GM12865 (cell line): ENCODE data around the gene RALGPS1.

Experiments
- DNase-seq: peaks from one replicate; pipeline ENCODE4 v3.0.0; 2010; ENCODE audit warnings: low read depth
- H3K4me3 ChIP-seq: 2 replicates; pipeline ENCODE4 v1.5.1; 2011; ENCODE audit warnings: mild to moderate bottlenecking, low read depth, low read length, control low read depth
- TF ChIP-seq, protein P1 (sequence below): IDR thresholded peaks from 2 replicates; pipeline ENCODE4 v1.5.1; 2011; ENCODE audit warnings: low read length, control low read depth, low read depth, inconsistent platforms; ENCODE audit not compliant: insufficient read depth; ENCODE audit errors: missing control alignments

Gene RALGPS1

DNA sequence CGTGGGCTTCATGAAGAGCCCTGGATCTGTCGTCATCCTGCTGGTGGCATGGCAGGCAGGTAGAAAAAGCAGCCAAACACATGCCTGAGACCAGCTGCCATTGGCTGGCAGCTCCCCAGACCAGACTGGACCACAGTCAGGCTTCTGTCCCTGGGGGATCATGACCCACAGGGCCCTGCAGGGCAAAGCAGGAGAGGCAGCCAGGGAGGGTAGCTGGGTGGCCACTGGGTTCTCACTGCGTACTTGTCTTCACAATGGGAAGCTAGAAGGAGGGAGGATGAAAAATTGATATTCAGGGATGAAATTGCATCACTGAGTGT, 282.2 kb downstream of the RALGPS1 start:
- no peak for DNase-seq
- TF ChIP-seq, protein P1, sequence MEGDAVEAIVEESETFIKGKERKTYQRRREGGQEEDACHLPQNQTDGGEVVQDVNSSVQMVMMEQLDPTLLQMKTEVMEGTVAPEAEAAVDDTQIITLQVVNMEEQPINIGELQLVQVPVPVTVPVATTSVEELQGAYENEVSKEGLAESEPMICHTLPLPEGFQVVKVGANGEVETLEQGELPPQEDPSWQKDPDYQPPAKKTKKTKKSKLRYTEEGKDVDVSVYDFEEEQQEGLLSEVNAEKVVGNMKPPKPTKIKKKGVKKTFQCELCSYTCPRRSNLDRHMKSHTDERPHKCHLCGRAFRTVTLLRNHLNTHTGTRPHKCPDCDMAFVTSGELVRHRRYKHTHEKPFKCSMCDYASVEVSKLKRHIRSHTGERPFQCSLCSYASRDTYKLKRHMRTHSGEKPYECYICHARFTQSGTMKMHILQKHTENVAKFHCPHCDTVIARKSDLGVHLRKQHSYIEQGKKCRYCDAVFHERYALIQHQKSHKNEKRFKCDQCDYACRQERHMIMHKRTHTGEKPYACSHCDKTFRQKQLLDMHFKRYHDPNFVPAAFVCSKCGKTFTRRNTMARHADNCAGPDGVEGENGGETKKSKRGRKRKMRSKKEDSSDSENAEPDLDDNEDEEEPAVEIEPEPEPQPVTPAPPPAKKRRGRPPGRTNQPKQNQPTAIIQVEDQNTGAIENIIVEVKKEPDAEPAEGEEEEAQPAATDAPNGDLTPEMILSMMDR, result no peak
- no peak overlapping the region for H3K4me3 ChIP-seq

- no peak overlapping the region for H3K4me3 ChIP-seq
- TF ChIP-seq, protein P1, result no peak
- DNase-seq, result no peak
Measured at GRCh38 chr9:127197186-127197860, 282.7 kb downstream of the RALGPS1 start.

- no peak overlapping the region for H3K4me3 ChIP-seq
- TF ChIP-seq, protein P1, result no peak
- DNase-seq, result no peak
Measured at GRCh38 chr9:127197861-127198430, 283.4 kb downstream of the RALGPS1 start.

DNA sequence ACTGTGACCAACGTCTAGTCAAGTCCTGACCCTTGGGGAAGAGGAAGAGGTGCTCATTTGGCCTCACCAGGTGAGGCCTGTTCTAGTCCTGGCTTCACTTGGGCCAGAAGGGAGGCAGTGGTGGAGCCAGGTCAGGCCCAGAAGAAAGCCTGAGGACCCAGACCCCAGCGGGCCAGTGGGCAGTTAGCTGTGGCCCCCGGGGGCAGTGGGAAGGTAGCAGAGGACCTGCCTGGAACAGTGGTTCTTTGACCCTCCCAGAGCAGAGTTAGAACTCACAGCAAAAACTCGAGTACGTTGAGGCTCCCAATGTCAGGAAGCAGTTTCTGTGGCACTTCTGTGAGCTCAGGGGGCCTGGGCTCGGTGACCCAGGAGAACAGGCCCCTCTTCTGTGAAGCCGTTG, 284.0 kb downstream of the RALGPS1 start:
- no peak for DNase-seq
- TF ChIP-seq, protein P1, result no peak
- no peak overlapping the region for H3K4me3 ChIP-seq

GRCh38 chr9:127199001-127199791, 284.6 kb downstream of the RALGPS1 start:
- H3K4me3 ChIP-seq, result no peak overlapping the region
- DNase-seq, result peak; percentile 91

GRCh38 chr9:127200106-127200862, 285.7 kb downstream of the RALGPS1 start:
- TF ChIP-seq, protein P1, result no peak
- DNase-seq, result no peak
- H3K4me3 ChIP-seq, result no peak overlapping the region

More at GRCh38 chr9:127199001-127199791, 284.6 kb downstream of the RALGPS1 start:
- TF ChIP-seq, protein P1, result peak; percentile 97
